ENCODE data around the gene HES5. TPM values are rescaled to one million over a fixed set of nuclear protein-coding genes. Genes with fewer than 3 reads are reported as not detected.
"Not testable (repeated sequence)": the region's sequence is repeated elsewhere in the genome, so short reads cannot be mapped to it uniquely, and the experiment has no call there.

The HES5 gene
- total and polyA plus RNA-seq, 2 of the 13 experiments (the other 11 are each of a cell fraction or from before 2014, with no cell fraction given), result not detected

- H2AFZ ChIP-seq (ENCODE audit: low read length); POLR2A ChIA-PET; H3K4me3 ChIP-seq (replicated peaks in 1 of 3; ENCODE audit: insufficient read depth in 1 of 3, low read depth in 2 of 3, low read length in 3 of 3); CTCF ChIA-PET (ENCODE audit: low intra/inter-chr PET ratio, low total read pairs); H4K20me1 ChIP-seq (ENCODE audit: insufficient read depth, low read length); H3K9ac ChIP-seq (ENCODE audit: insufficient read depth, low read depth, low read length); H3K27me3 ChIP-seq (ENCODE audit: control insufficient read depth in 1 of 2, insufficient read depth in 2 of 2, low read length in 2 of 2); H3K36me3 ChIP-seq (replicated peaks in 1 of 2; ENCODE audit: control insufficient read depth in 1 of 2, insufficient read depth in 2 of 2, low read length in 2 of 2); H3K27ac ChIP-seq (ENCODE audit: extremely low read length, insufficient read depth, low read length); ATAC-seq; FAIRE-seq; H3K9me3 ChIP-seq (ENCODE audit: low read length); intact Hi-C loops (cut with micrococcal nuclease; ENCODE audit: unreplicated experiment); in situ Hi-C loops (cut with HindIII; ENCODE audit: extremely low pct_ligation_motif_present, low pct_unique_long_range_greater_than_20kb); BruUV-seq (replicated peaks); H3K79me2 ChIP-seq (ENCODE audit: insufficient read depth, low read length); H3K4me2 ChIP-seq (ENCODE audit: low read depth, low read length): not testable (repeated sequence)
- WGBS (ENCODE audit: low lambda C conversion rate), result 26% methylated on average over 4 of the region's 9 CpGs
- 0 out of 2 replicates have a peak, but pooled peaks have one; percentile 41 for TF ChIP-seq ZBTB7B (CRISPR knock-in tag; IDR thresholded peaks at IDR 0.05)
- TF ChIP-seq CTCF (CRISPR knock-in tag; IDR thresholded peaks at IDR 0.05), result peak; percentile 32; the same call in 1 of the 2 replicates
- peak; percentile 11; the same call in 1 of the 2 replicates for TF ChIP-seq BRCA1 (CRISPR knock-in tag; IDR thresholded peaks at IDR 0.05)
- peak; percentile 4; the same call in 1 of the 2 replicates for TF ChIP-seq STAG1 (CRISPR knock-in tag; IDR thresholded peaks at IDR 0.05)
- TF ChIP-seq ZNF777 (CRISPR knock-in tag; IDR thresholded peaks at IDR 0.05), result 0 out of 2 replicates have a peak, but pooled peaks have one; percentile 25
- peak; percentile 43; the same call in 1 of the 2 replicates for TF ChIP-seq ZNF687 (CRISPR knock-in tag; IDR thresholded peaks at IDR 0.05)
- H3K4me1 ChIP-seq (ENCODE audit: insufficient read depth, low read length), result peaks cover 56% of the 10 kb centered on the region
- peak; percentile 7 for DNase-seq (ENCODE audit: low spot score)
Measured at GRCh38 chr1:2551544-2551943, 21.5 kb upstream of the HES5 start.

- H3K36me3 ChIP-seq (replicated peaks in 1 of 2; ENCODE audit: control insufficient read depth in 1 of 2, insufficient read depth in 2 of 2, low read length in 2 of 2); BruUV-seq (replicated peaks); H4K20me1 ChIP-seq (ENCODE audit: insufficient read depth, low read length); intact Hi-C loops (cut with micrococcal nuclease; ENCODE audit: unreplicated experiment); H2AFZ ChIP-seq (ENCODE audit: low read length); H3K9ac ChIP-seq (ENCODE audit: insufficient read depth, low read depth, low read length); H3K27ac ChIP-seq (ENCODE audit: extremely low read length, insufficient read depth, low read length); CTCF ChIA-PET (ENCODE audit: low intra/inter-chr PET ratio, low total read pairs); H3K79me2 ChIP-seq (ENCODE audit: insufficient read depth, low read length); H3K27me3 ChIP-seq (ENCODE audit: control insufficient read depth in 1 of 2, insufficient read depth in 2 of 2, low read length in 2 of 2); H3K4me2 ChIP-seq (ENCODE audit: low read depth, low read length); H3K4me3 ChIP-seq (replicated peaks in 1 of 3; ENCODE audit: insufficient read depth in 1 of 3, low read depth in 2 of 3, low read length in 3 of 3); ATAC-seq; in situ Hi-C loops (cut with HindIII; ENCODE audit: extremely low pct_ligation_motif_present, low pct_unique_long_range_greater_than_20kb); H3K9me3 ChIP-seq (ENCODE audit: low read length); DNase-seq (ENCODE audit: low spot score); FAIRE-seq: not testable (repeated sequence)
- POLR2A ChIA-PET, result interaction anchor here (1.6 kb wide), 1 partner anchor 11 kb away, joined by 4 read pairs; no protein-coding TSS in a partner anchor
- H3K4me1 ChIP-seq (ENCODE audit: insufficient read depth, low read length), result peaks cover 59% of the 10 kb centered on the region
- 40% methylated on average over 1 of the region's 12 CpGs for WGBS (ENCODE audit: low lambda C conversion rate)
Measured at GRCh38 chr1:2550309-2550861, 20.3 kb upstream of the HES5 start.

Data from HepG2 (cell line).